ENCODE measurements around the gene RAB24.
A peak's percentile ranks its signal among the peaks of the same experiment; 100 is the strongest.
"Not testable (repeated sequence)": the region's sequence is repeated elsewhere in the genome, so short reads cannot be mapped to it uniquely, and the experiment has no call there.

Gene RAB24

DNA sequence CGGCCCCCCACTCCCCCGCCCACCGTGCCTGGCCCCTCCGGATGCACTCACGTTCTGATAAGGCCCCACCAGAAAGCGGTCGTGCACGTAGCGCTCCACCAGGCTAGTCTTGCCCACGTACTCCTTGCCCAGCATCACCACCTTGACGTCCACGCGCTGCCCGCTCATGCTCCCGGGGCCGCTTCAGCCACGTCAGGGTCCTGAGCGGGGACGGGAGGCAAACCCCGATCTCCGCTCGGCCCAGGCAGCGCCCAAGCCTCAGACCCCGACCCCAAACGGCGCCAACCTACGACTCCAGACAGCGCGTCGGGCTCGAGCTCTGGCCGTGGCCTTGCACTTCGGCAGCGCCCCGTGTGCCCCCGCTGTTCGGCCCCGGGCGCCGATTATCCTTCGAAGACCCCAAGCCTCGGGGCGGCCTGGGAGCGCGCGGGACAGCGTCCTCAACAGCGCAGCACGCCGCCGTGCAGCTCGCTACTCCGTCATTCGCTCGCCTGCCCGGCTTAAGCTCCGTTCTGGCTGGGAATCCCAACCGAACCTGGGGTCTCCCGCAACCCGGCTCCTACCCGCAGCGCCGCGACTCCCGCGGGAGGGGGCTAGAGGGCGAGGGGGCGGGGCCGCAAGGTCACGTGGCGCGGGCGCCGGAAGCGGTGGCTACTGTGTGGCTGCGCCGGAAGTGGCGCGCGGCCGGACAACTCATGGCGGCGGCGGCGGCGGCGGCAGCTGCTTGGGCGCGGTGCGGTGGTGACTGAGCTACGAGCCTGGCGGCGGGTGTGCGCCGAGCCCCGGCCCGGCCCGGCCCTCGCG, at the start of gene RAB24, which contains the start of gene PRELID1:
TSS of gene RAB24 (minus strand) at position 599 of the 804 bp plus-strand sequence. CDS start at position 168, 431 bp downstream.
TSS of gene PRELID1 (plus strand) at position 679 of the 804 bp plus-strand sequence. CDS start 187 bp downstream, outside the sequence.
- peak; percentile 92 to 93 for DNase-seq

- DNase-seq, result no peak
Observed at GRCh38 chr5:177353093-177353492, 49.6 kb upstream of the RAB24 start.

- DNase-seq, result peak; percentile 89
Observed at GRCh38 chr5:177351392-177352329, 48.1 kb upstream of the RAB24 start, which contains the start of gene LMAN2. LMAN2 (minus strand) TSS chr5:177351668; CDS start chr5:177351647, 21 bp downstream.

- no peak for DNase-seq
Observed at GRCh38 chr5:177350776-177351391, 47.4 kb upstream of the RAB24 start.

DNA sequence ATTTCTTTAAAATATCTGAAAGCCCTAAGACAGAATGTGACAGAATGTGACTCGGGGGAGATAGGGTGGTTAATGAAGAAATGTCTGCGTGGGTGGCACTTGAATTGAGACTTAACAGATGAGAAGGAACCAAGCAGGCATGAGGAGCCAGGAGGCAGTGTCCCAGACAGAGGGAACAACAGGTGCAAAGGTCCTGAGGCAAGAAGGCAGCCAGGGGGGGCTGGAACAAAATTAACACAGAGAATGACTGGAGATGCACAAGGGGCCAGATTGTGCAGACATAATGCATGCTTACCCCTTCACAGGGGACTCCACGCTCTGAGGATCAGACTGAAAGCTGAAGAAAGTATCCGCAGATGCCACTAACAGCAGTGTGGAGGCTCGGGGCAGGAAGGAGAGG, 46.2 kb upstream of the RAB24 start:
- DNase-seq, result no peak

DNA sequence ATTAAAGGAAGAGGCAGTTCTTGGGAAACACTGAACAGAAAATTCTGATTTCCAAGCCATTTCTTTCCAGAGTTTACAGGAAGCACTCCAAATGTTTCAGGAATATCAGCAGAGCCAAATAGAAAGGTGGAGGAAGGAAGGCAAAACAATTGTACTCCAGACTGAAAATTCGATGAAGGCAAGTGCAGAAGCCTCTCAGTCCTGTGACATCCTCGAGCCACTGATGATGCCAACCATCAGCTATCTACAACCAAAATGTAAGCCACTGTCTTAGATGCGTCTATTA, 45.8 kb upstream of the RAB24 start:
- DNase-seq, result no peak

GRCh38 chr5:177347699-177348098, 44.2 kb upstream of the RAB24 start:
- no peak for DNase-seq

DNA sequence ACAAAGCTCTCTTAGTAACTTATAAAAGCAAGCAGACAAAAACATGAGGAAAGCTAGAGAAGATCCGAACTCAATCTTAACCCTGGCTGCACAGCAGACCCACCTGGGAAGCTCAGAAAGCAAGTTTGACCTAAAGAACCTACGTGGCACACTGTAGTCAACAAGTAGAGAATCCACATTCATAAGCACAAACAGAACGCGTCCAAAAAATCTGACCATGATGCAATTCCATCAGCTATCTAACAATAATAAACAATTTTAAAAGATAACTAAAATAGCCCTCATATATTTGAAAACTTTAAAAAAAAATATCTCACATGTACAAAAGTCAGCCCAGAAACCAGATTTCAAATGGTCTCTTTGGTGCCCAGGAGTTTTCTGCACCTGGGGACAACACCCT, 43.3 kb upstream of the RAB24 start:
- no peak for DNase-seq

- DNase-seq, result no peak
Observed at GRCh38 chr5:177344891-177345290, 41.4 kb upstream of the RAB24 start.

GRCh38 chr5:177343777-177344176, 40.3 kb upstream of the RAB24 start:
- DNase-seq, result no peak

DNA sequence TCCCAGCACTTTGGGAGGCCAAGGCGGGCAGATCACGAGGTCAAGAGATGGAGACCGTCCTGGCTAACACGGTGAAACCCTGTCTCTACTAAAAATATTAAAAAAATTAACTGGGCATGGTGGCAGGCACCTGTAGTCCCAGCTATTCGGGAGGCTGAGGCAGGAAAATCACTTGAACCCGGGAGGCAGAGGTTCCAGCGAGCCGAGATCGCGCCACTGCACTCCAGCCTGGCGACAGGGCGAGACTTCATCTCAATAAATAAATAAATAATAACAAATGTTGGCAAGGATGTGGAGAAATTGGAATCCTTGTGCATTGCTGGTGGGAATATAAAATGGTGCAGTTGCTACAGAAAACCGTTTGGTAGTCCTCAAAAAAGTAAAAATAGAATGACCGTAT, 39.5 kb upstream of the RAB24 start:
- not testable (repeated sequence) for DNase-seq

- no peak for DNase-seq
Observed at GRCh38 chr5:177339107-177339638, 35.7 kb upstream of the RAB24 start.

- no peak for DNase-seq
Observed at GRCh38 chr5:177338251-177339106, 35.0 kb upstream of the RAB24 start.

DNA sequence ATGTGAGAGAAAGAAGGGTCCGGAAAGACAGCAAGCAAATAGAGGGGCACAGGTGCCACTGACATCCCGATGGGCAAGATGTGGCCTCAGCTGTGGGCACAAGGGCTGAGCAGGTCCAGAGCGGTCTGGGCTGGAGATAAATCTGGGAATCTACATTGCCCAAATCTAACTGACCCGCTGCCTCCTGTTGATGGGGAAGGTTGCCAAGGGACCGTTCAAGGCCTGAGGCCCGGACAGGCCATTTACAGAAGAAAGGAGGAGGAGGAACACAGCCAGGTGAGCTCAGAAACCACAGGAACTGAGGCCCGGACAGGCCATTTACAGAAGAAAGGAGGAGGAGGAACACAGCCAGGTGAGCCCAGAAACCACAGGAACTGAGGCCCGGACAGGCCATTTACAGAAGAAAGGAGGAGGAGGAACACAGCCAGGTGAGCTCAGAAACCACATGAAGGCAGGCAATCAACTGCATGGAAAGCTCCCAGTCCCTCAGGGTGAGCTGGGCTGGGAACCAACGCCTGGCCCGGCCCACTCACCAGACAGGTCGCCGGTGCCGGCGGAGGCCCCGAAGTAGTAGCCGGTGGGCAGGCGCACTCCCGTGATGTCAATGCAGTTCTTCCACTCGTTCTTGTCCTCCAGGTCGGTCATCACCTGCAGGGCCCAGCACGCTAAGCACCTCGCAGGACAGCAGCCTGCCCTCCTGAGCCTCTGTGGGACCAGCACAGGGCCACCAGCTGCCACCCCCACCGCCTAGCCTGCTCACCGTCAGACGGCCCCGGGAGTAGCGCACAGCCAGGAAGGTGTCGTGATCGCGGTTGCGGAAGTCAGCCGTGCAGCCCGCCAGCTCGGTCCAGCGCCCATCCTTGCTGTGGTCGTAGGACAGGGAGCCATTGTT, 33.3 kb upstream of the RAB24 start:
- DNase-seq, result no peak

DNA sequence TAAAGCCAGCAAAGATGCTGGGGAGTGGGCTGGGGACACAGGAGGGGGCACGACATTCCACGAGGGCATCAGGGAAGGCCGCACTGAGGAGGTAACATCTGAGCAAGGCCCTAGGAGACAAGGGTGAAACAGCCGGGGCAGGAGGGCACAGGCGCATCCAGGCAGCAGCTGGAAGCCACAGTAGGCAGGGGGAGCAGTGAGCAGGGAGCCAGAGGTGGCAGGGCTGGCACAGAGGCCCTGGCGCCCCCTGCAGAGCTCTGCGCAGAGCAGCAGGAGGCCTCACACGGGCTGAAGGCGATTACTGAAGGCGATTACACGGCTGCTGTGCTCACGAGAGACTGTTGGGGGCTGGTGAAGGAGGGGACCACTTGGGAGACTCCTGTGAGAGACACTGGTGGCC, 32.6 kb upstream of the RAB24 start:
- peak in 1 of 2 donors; percentile 44 for DNase-seq

GRCh38 chr5:177335701-177336065, 32.2 kb upstream of the RAB24 start:
- no peak for DNase-seq

DNA sequence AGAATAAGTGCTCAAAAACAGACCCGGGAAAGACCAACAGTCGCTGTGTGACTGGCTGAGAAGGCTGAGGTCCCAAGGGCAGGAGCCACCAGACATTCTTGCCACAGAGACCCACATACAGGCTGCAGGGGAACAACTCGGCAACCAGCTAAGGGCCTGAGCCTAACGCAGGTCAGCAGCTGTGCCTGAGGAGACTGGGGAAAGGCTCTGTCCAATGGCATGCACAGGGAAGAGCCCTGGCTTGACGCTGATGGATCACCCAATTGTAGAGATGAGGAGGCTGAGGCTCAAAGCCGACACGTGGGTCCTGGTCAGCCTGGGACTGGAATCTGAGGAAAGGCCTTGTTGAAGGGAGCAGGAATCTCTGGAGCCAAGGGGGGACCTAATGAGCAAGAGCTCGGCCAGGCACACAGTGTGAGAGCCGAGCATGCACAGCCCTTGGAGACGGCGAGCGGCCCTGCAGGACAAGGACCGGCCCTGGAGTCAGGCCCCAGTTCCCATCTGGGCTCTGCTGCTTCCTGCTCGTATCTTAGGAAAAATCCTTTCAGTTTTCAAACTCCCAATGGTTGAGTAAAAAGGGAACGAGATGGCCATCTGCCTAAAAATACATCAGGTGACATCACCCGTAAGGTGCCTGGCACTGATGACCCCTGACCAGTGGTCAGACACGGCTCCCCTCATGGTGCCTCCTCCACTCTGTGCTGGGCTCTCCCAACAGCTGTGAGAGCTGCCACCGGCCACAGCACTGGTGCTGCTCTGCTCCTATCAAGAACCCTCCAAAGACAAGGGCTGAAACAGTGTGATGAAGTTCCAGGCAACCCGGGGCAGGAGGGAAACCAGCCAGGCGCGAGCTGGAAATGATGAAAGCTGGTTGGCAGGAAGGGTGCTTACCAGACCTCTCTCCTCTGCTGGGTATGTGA, 31.5 kb upstream of the RAB24 start:
- DNase-seq, result no peak

DNA sequence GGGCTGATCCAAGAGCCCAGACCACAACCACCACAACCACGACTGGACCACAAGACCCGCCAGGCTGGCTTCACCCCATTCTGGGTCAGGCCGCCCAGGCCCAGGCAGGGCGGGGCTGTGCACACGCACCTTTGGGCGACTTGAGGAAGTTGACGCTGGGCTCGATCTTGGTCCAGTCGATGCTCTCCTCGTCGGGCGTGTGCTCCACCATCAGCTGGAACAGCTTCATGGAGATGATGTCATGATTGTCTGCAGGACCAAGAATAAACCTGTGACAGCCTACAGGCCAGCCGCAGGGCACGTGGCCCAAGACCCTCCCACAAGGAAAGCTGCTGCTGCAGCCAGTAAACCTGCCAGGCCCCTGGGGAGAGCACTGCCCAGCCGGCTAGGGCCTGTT, 30.6 kb upstream of the RAB24 start:
- DNase-seq, result no peak

- DNase-seq, result no peak
Observed at GRCh38 chr5:177333420-177334154, 30.1 kb upstream of the RAB24 start.
